CD4-positive, alpha-beta T cell treated with Interleukin-15 for 4 hours (primary cell): ENCODE results near the gene CACNA1F.

Experiments
- DNase-seq: peaks from one replicate; pipeline ENCODE4 v3.0.0-alpha.2; 2020; ENCODE audit warnings: low spot score

The CACNA1F gene

GRCh38 chrX:49197543-49198087, 35.5 kb downstream of the CACNA1F start:
- DNase-seq, result no peak

GRCh38 chrX:49193542-49193964, 39.6 kb downstream of the CACNA1F start:
- DNase-seq, result no peak

DNA sequence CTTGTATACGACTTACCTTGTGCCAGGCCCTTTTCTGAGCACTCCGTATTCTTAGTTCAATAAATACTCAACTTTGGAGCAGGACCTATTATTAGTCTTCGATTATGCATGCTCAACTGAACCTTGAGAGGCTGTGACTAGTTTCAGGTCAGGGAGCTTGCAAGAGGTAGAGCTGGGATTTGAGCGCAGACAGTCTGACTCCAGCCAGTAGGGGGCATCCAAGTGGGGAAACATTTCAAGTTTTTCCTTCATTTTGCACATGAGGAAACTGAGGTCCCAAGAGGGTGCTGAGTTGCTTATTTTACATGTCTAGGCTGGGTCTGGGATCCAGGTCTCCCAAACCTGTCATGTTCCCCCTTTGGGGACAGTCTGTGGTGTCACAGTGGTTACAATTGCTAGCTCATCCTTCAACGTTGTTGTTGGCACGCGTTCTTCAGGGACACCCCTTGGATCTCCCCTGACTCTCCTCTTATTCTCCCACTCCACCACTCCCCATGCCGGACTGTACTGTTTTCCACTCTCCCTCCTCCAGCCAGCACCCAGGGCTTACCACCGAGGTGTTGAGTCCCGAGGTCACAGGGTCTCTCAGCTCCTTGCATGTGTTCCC, 40.3 kb downstream of the CACNA1F start:
- DNase-seq, result peak; percentile 40

DNA sequence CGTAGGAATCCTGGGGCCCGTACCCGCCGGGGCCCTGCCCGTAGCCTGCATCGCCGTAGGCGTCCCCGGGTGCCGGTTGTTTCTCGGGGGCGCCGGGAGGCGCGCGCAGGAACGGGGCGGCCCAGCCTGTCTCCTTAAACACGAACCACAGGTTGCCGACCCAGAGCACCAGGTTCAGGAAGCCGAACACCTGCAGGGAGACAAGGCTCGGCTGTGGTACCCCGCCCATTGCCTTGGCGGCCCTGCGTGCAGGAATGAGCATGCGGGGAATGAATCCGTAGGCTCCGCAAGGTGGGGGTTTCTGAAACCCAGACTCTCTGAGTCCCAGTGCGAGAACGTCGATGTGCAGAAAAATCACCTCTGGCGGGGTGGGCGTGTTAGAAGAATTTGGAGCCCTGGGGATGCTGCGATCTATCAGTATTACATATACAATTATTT, 41.5 kb downstream of the CACNA1F start:
- no peak for DNase-seq

- peak; percentile 93 for DNase-seq
These were observed 42.1 kb downstream of the CACNA1F start for GRCh38 chrX:49190821-49191573.

DNA sequence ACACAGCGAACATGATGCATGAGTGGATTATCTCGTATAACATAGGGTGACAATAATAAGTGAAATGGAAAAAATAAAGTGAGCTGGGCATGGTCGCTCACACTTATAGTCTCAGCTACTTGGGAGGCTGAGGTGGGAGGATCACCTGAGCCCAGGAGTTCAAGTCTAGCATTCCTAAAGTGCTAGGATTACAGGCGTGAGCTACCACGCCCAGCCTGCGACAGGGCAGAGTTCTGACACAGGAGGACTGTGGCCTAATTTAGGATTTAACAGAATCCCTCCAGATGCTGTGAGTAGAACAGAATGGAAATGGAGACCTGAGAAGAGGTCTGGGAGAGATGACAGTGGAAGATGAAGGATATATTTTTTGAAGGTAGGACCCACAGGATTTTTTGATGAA, 43.5 kb downstream of the CACNA1F start:
- no peak for DNase-seq

GRCh38 chrX:49188468-49189076, 44.6 kb downstream of the CACNA1F start:
- no peak for DNase-seq

DNA sequence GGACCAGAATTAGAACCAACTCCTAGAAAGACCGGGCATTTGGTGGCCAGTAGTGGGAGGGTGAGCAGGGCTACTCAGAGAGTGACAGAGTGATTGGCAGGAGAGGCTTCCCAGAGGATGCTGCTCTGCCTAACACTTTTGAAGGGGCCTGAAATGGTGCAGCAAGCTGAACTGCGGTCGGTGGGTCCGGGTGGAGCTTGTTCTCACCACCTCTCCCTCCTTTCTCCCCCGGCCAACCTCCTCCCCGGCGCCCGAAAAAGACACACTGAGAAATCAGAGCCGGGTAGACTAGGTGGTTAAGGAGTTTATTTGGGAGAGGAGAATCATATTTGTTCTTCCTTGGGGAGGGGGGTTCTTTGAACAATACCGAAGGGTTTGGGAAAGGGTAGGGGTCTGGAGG, 45.6 kb downstream of the CACNA1F start:
- DNase-seq, result no peak

- DNase-seq, result no peak
These were observed 46.1 kb downstream of the CACNA1F start for GRCh38 chrX:49187028-49187394.

DNA sequence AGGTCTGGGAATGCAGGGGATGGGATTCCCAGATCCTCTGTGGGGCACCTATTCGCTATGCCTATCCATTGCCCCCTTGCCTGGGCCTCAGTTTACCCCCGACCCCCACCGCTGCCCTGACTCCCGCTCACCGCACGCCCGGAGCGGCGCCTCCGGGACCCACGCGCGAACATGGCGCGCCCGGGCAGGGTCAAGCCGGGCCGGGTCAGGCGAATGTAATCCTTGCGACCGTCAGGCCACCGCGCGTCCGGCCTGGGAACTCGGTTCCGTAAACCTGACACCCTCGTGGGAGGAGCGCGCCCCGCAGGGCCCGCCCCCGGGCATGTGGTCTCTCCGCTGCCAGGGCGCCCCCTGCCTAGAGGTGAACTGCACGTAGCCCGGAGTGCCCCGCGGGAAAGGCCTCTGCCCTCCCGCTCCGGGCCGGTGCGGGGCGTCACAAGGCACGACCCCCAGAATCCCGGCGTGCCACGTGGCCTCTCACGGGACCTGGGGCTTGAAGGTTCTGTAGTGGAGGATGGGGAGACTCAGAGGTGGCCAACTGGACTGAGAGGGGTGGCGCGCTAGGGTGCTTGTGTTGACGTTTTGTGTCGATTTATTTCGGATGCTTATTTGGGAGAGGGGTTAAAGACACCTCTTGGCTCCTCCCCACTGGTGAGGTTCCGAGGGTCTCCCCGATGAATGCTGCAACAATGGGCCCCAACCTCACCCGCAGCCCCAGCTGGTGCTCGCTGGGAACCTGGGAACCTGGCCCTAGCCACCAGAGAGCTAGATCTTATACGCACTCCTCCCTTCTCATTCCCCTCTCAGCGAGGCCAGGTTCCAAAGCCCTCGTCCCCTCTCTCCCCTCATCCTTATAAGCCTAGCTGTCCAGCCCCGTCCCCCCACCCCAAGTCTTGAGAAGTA, 46.8 kb downstream of the CACNA1F start, which contains the start of gene PRICKLE3:
Gene PRICKLE3, minus strand, starts transcription at position 249 of the 903 bp plus-strand sequence. Its CDS starts 76 bp downstream, at position 173.
- DNase-seq, result peak; percentile 69

DNA sequence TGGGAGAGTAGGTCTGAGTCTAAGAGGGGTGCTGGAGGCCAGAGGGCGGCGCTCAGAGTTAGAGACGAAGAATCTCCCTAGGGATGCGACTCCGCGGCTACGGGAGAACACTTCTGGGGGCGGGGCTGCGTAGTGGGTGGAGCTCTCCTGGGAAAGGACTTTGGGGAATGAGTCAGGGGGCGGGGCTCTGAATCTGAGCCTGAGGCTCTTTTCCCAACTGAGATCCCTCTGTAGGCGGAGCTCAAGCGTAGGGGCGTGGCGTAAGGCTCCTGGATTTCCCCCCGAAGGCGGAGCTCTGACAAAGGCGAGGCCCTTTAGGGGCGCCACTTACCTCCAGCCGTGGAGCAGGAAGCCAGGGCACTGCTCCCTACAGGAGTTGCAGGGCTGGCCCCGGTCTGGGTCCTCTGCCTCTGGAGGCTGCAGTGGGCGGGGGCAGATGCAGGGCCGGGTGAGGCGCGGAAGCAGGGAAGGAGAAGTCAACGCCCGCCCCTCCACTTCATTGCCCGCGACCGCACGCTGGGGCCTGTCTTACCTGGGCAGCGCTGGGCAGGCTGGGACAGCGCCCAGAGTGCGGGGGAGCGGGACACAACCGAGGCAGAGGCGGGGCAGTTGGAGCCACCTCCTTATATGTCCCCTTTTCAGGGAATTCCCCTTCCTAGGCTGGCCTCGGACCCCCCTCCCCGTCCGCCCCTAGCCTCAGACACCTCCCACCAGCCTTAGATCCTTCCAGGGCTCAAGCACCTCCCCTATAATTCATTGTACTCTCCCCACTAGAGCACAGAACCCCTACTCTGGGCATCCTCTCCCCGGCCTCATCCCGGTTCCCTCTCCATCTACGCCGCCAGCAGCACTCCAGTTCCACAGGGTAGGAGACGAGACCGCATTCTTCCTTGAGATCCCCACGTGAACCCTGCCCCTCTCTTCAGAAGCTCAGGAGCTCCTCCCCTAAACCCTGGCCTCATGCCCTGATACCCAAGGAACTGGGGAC, 48.6 kb downstream of the CACNA1F start:
- no peak for DNase-seq

GRCh38 chrX:49183701-49184281, 49.3 kb downstream of the CACNA1F start:
- DNase-seq, result no peak

- no peak for DNase-seq
These were observed 53.8 kb downstream of the CACNA1F start for GRCh38 chrX:49179358-49179757.

DNA sequence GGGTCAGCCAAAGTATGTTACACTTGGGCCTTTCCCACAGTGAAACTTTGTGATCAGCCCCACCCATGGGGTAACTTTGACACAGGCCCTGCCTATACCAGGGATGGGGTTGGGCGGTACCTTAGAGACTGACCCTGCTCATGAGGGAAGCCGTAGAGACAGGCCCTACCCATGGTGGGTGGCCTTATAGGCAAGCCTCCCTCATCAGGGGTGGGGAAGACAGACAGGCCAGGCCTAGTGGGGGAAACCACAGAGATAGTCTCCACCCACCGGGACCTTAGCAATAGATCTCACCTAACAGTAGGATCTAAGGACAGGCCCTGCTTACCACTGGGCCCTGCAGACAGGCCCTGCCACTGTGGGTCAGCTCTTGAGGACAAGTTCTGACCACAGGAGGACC, 54.6 kb downstream of the CACNA1F start:
- no peak for DNase-seq

GRCh38 chrX:49177873-49178480, 55.2 kb downstream of the CACNA1F start:
- DNase-seq, result no peak

GRCh38 chrX:49177338-49177833, 55.8 kb downstream of the CACNA1F start:
- DNase-seq, result peak; percentile 24

DNA sequence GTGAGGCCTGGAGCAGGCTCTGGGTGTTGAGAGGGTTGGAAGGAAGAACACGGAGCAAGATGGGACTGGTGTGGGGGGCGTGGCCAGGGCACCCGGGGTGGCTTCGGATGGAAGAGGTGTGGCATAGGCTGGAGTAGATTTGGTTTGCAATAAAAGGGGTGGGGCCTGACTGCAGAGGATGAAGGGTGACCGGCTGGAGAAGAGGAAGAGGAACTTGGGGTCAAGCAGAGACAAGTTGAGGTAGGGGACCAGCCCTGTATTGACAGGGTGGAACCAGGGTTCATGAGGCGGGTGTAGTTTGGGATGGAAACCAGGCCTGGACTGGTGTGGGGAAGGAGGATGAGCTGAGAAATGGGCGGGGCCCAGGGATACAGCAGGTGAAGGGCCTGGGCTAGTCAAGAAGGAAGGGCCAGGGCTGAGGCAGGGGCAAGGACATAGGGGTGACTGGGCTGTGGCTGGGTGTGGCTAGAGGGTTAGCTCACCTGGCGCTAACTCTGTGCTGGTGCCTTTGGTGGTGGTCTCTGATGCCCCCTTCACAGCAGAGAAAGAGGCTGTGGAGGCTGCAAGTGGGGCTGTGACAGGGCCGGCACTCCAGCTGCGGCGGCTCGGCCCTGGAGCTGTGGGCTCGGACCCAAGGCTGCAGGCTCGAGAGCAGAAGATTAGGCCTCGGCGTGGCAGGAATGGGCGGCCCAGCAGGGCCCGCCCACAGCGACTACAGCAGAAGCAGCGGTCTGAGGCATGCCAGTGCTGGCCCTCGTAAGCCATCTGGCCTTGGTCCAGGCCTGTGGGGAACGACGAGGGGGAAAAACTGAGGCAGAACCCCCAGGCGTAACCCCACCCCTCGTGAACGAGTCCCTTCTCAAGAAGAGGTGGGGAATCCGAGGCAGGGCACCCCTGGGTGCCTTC, 56.5 kb downstream of the CACNA1F start:
- no peak for DNase-seq

DNA sequence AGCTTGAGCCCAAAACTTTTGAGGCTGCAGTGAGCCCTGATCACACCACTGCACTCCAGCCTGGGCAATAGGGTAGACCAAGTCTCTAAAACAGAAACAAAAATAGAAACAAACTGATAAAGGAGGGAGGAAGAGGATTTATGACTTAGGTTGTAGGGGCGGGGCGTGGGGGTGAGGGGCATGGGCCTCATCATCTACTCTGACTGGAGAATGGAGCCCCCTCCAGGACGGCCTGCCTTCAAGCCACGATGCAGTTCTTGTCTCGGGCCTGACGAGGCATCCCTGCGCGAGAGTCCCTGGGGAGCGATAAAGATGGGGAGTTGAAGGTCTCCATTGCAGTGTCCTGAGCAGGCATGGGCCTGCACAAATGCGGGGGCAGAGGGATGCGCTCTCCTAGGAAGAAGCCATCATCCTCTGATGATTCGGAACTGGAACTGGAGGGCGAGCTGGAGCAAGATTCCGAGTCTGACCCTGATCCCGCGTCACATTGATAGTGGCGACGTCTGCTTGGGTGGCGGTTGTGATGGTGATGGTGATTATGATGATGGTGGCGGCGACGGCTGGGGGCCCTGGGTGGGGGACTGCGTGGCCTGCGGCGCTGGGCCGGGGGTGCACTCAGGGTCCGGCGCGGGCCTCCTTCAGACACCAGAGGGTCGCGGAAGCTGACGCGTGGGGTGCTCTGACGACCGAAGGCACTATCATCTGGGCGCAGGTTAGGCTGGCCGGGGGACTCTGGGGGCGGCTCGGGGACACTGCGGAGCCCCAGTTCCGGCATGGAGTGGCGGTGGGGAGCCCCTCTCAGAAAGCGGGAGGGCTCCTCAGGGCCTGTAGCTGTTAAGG, 57.5 kb downstream of the CACNA1F start:
- no peak for DNase-seq
